GM23338 (cell line): ENCODE results near the gene UBXN11.

ENCODE experiments used
- EZH2 ChIP-seq: fragments of 200-600 bp; sonication (generic); IDR thresholded peaks from one replicate; pipeline ENCODE4 v1.8.0; 2017; ENCODE audit warnings: antibody characterized with exemption, mild to moderate bottlenecking, low read depth; ENCODE audit not compliant: unreplicated experiment
- EZH2phosphoT487 ChIP-seq: fragments of 200-600 bp; sonication (generic); IDR thresholded peaks from one replicate; pipeline ENCODE4 v1.8.1; 2018; ENCODE audit warnings: antibody characterized with exemption; ENCODE audit not compliant: unreplicated experiment
- POLR2AphosphoS5 ChIP-seq: IDR thresholded peaks from 2 replicates; pipeline ENCODE4 v1.6.1; 2016; ENCODE audit warnings: antibody characterized with exemption, low read depth
- REST ChIP-seq: IDR thresholded peaks from one replicate; pipeline ENCODE4 v1.6.1; 2018; ENCODE audit warnings: antibody characterized with exemption; ENCODE audit not compliant: unreplicated experiment
- TF ChIP-seq, protein P1 (sequence below), 2 experiments: fragments of 200-600 bp in 1 of 2; sonication (generic) in 1 of 2; conservative IDR thresholded peaks; 2 replicates each; pipeline versions ENCODE4 v1.5.1 to v1.6.1; 2016 to 2017; ENCODE audit warnings: antibody characterized with exemption in 2 of 2, low read depth in 2 of 2, mild to moderate bottlenecking in 2 of 2, moderate library complexity in 1 of 2
- TF ChIP-seq, protein P2 (sequence below): IDR thresholded peaks from 2 replicates; pipeline ENCODE4 v1.6.1; 2016; ENCODE audit warnings: antibody characterized with exemption

GRCh38 chr1:26354972-26355371, 48.5 kb upstream of the UBXN11 start:
- no peak for TF ChIP-seq EZH2
- TF ChIP-seq, protein P1, sequence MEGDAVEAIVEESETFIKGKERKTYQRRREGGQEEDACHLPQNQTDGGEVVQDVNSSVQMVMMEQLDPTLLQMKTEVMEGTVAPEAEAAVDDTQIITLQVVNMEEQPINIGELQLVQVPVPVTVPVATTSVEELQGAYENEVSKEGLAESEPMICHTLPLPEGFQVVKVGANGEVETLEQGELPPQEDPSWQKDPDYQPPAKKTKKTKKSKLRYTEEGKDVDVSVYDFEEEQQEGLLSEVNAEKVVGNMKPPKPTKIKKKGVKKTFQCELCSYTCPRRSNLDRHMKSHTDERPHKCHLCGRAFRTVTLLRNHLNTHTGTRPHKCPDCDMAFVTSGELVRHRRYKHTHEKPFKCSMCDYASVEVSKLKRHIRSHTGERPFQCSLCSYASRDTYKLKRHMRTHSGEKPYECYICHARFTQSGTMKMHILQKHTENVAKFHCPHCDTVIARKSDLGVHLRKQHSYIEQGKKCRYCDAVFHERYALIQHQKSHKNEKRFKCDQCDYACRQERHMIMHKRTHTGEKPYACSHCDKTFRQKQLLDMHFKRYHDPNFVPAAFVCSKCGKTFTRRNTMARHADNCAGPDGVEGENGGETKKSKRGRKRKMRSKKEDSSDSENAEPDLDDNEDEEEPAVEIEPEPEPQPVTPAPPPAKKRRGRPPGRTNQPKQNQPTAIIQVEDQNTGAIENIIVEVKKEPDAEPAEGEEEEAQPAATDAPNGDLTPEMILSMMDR (conservative IDR thresholded peaks at IDR 0.05; ENCODE audit: low read depth in 2 of 2) = no peak
- TF ChIP-seq POLR2AphosphoS5 = no peak
- no peak for TF ChIP-seq REST
- no peak for TF ChIP-seq EZH2phosphoT487
- TF ChIP-seq, protein P2, sequence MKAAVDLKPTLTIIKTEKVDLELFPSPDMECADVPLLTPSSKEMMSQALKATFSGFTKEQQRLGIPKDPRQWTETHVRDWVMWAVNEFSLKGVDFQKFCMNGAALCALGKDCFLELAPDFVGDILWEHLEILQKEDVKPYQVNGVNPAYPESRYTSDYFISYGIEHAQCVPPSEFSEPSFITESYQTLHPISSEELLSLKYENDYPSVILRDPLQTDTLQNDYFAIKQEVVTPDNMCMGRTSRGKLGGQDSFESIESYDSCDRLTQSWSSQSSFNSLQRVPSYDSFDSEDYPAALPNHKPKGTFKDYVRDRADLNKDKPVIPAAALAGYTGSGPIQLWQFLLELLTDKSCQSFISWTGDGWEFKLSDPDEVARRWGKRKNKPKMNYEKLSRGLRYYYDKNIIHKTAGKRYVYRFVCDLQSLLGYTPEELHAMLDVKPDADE = no peak
